Liver (tissue), 9 donors: ENCODE results near the gene SERPINA3. TPM values are rescaled to one million over a fixed set of nuclear protein-coding genes. Genes with fewer than 3 reads are reported as not detected.

Experiments used
- DNase-seq: peaks from one replicate; pipeline ENCODE4 v3.0.0-alpha.2; 2017; ENCODE audit warnings: low spot score
- H3K27ac ChIP-seq, 2 donors: one replicate each; pipeline ENCODE4 v1.7.0; 2013; ENCODE audit warnings: inconsistent platforms in 2 of 2, low read length in 2 of 2, control low read depth in 1 of 2, low read depth in 1 of 2, mild to moderate bottlenecking in 1 of 2
- H3K27me3 ChIP-seq, 4 donors: one replicate each; pipeline versions ENCODE4 v1.6.1 to v1.7.0; 2013; ENCODE audit warnings: low read length in 3 of 4, inconsistent platforms in 1 of 4, mild to moderate bottlenecking in 1 of 4, moderate library complexity in 1 of 4; ENCODE audit not compliant: control insufficient read depth in 4 of 4, insufficient read depth in 4 of 4
- H3K36me3 ChIP-seq, 4 donors: one replicate each; pipeline versions ENCODE4 v1.6.1 to v1.7.0; 2013; ENCODE audit warnings: low read length in 3 of 4, mild to moderate bottlenecking in 3 of 4, low read depth in 1 of 4, moderate library complexity in 1 of 4; ENCODE audit not compliant: control insufficient read depth in 4 of 4, insufficient read depth in 3 of 4
- H3K4me1 ChIP-seq, 4 donors: one replicate each; pipeline versions ENCODE4 v1.6.1 to v1.7.0; 2013; ENCODE audit warnings: low read length in 3 of 4, mild to moderate bottlenecking in 3 of 4, moderate library complexity in 1 of 4; ENCODE audit not compliant: control insufficient read depth in 4 of 4, insufficient read depth in 4 of 4
- H3K4me3 ChIP-seq, 3 donors: one replicate each; pipeline versions ENCODE4 v1.6.1 to v1.7.0; 2013; ENCODE audit warnings: low read length in 3 of 3, control low read depth in 1 of 3, low read depth in 1 of 3, mild to moderate bottlenecking in 1 of 3
- H3K9ac ChIP-seq, 2 donors: one replicate each; pipeline ENCODE4 v1.7.0; 2013; ENCODE audit warnings: low read length in 2 of 2, mild to moderate bottlenecking in 2 of 2, moderate library complexity in 2 of 2, control low read depth in 1 of 2, low read depth in 1 of 2
- H3K9me3 ChIP-seq, 4 donors: one replicate each; pipeline versions ENCODE4 v1.6.1 to v1.7.0; 2013; ENCODE audit warnings: low read length in 3 of 4; ENCODE audit not compliant: control insufficient read depth in 4 of 4
- EGR1 ChIP-seq, 2 donors: IDR thresholded peaks; 2 replicates each; pipeline ENCODE4 v1.6.1; 2016 to 2018; ENCODE audit warnings: antibody characterized with exemption in 2 of 2, low read depth in 2 of 2
- HNF4A ChIP-seq, 2 donors: conservative IDR thresholded peaks; 2 replicates each; pipeline ENCODE4 v1.6.1; 2016; ENCODE audit warnings: antibody characterized with exemption in 2 of 2, mild to moderate bottlenecking in 2 of 2
- HNF4G ChIP-seq: IDR thresholded peaks from 2 replicates; pipeline ENCODE4 v1.6.1; 2016; ENCODE audit warnings: antibody characterized with exemption
- NR2F2 ChIP-seq: IDR thresholded peaks from 2 replicates; pipeline ENCODE4 v1.6.1; 2016; ENCODE audit warnings: antibody characterized with exemption
- RAD21 ChIP-seq, 2 donors: IDR thresholded peaks; 2 replicates each; pipeline ENCODE4 v1.6.1; 2016; ENCODE audit warnings: antibody characterized with exemption in 2 of 2, mild to moderate bottlenecking in 2 of 2
- REST ChIP-seq: IDR thresholded peaks from 2 replicates; pipeline ENCODE4 v1.6.1; 2016; ENCODE audit warnings: antibody characterized with exemption, mild to moderate bottlenecking
- SP1 ChIP-seq: IDR thresholded peaks from 2 replicates; pipeline ENCODE4 v1.6.1; 2018; ENCODE audit warnings: antibody characterized with exemption, mild to moderate bottlenecking
- TAF1 ChIP-seq: conservative IDR thresholded peaks from 2 replicates; pipeline ENCODE4 v1.6.1; 2016; ENCODE audit warnings: antibody characterized with exemption, mild to moderate bottlenecking
- YY1 ChIP-seq: IDR thresholded peaks from 2 replicates; pipeline ENCODE4 v1.6.1; 2016; ENCODE audit warnings: antibody characterized with exemption, mild to moderate bottlenecking
- ZBTB33 ChIP-seq: IDR thresholded peaks from 2 replicates; pipeline ENCODE4 v1.6.1; 2016; ENCODE audit warnings: antibody characterized with exemption
- WGBS: extraction: QIAGEN DNeasy Blood & Tissue Kit; methylation state at CpG from one replicate; pipeline ENCODE4 v1.1.7; 2013; 5-methylcytosine and 5-hydroxymethylcytosine counted together
- polyA plus RNA-seq, 2 donors: library from polyadenylated mRNA; stranded (reverse) in 1 of 2; unstranded in 1 of 2; fragments of 200-250 nt in 1 of 2; fragments of >200 nt in 1 of 2; fragmentation: Nextera tagmentation in 1 of 2; extraction: Ambion mirVana in 1 of 2; gene quantifications; one replicate each; pipeline versions ENCODE4 v1.2.1 to v1.2.3, GENCODE V29; 2013 to 2015
- total RNA-seq, 2 donors: library from RNA; depleted of rRNA; stranded (reverse); fragments of >200 nt; gene quantifications; one replicate each; pipeline ENCODE4 v1.2.3, GENCODE V29; 2014
- TF ChIP-seq, protein P1 (sequence below): fragments of 150-350 bp; IDR thresholded peaks from 2 replicates; pipeline ENCODE4 v1.5.1; 2017; ENCODE audit warnings: improper control_type of control experiment, low read depth, low read length; ENCODE audit not compliant: missing input control
- TF ChIP-seq, protein P2 (sequence below): IDR thresholded peaks from 2 replicates; pipeline ENCODE4 v1.6.1; 2016; ENCODE audit warnings: antibody characterized with exemption
- donor health status: healthy.
- donor health status: healthy.
- donor health status: healthy.
- donor health status: healthy.
- donor health status: healthy.

The SERPINA3 gene
- total and polyA plus RNA-seq, 4 donors, result 2,087 to 17,984 (median 13,009) TPM

- WGBS, result 96% methylated on average over 7 of the region's 7 CpGs
Observed at GRCh38 chr14:94673071-94673470, 60.9 kb downstream of the SERPINA3 start.

More at GRCh38 chr14:94673071-94673470, 60.9 kb downstream of the SERPINA3 start:
- DNase-seq, result peak; percentile 27
- Histone ChIP-seq H3K4me3 (no peak overlapping the region), H3K9ac (no peak overlapping the region), H3K9me3 (no peaks in the 10 kb centered on the region), H3K36me3 (no peaks in the 10 kb centered on the region), H3K4me1 (peaks cover 0 to 13% (median 12%) of the 10 kb centered on the region in 4 donors), H3K27ac (no peak overlapping the region), H3K27me3 (no peaks in the 10 kb centered on the region)
- TF ChIP-seq YY1 (no peak), TAF1 (no peak), HNF4G (no peak), SP1 (no peak), RAD21 (IDR thresholded peaks at IDR 0.05) (no peak), NR2F2 (no peak), REST (no peak), EGR1 (IDR thresholded peaks at IDR 0.05; ENCODE audit: low read depth in 2 of 2) (no peak), HNF4A (conservative IDR thresholded peaks at IDR 0.05) (no peak), ZBTB33 (no peak)
- TF ChIP-seq, protein P1, sequence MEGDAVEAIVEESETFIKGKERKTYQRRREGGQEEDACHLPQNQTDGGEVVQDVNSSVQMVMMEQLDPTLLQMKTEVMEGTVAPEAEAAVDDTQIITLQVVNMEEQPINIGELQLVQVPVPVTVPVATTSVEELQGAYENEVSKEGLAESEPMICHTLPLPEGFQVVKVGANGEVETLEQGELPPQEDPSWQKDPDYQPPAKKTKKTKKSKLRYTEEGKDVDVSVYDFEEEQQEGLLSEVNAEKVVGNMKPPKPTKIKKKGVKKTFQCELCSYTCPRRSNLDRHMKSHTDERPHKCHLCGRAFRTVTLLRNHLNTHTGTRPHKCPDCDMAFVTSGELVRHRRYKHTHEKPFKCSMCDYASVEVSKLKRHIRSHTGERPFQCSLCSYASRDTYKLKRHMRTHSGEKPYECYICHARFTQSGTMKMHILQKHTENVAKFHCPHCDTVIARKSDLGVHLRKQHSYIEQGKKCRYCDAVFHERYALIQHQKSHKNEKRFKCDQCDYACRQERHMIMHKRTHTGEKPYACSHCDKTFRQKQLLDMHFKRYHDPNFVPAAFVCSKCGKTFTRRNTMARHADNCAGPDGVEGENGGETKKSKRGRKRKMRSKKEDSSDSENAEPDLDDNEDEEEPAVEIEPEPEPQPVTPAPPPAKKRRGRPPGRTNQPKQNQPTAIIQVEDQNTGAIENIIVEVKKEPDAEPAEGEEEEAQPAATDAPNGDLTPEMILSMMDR, result no peak
- TF ChIP-seq, protein P2, sequence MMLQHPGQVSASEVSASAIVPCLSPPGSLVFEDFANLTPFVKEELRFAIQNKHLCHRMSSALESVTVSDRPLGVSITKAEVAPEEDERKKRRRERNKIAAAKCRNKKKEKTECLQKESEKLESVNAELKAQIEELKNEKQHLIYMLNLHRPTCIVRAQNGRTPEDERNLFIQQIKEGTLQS, result no peak

Other genes with a start within 250 kb of the SERPINA3 start
- not detected for gene SERPINA2, start 245.7 kb upstream of the SERPINA3 start, total RNA-seq
- gene SERPINA2, start 245.7 kb upstream of the SERPINA3 start, polyA plus RNA-seq, result not detected
- over 10,000 TPM; 10,220 to 22,719 TPM for gene SERPINA1, start 223.8 kb upstream of the SERPINA3 start, total RNA-seq
- gene SERPINA1, start 223.8 kb upstream of the SERPINA3 start, polyA plus RNA-seq, result over 10,000 TPM; 28,447 to 47,972 TPM
- gene SERPINA11, start 159.6 kb upstream of the SERPINA3 start, total RNA-seq, result 10 to 100 TPM; 32.6 to 89.4 TPM
- gene SERPINA11, start 159.6 kb upstream of the SERPINA3 start, polyA plus RNA-seq, result 100 to 1,000 TPM; 145 to 283 TPM
- gene SERPINA9, start 136.2 kb upstream of the SERPINA3 start, total RNA-seq, result not detected
- gene SERPINA9, start 136.2 kb upstream of the SERPINA3 start, polyA plus RNA-seq, result not detected
- not detected for gene SERPINA12, start 102.9 kb upstream of the SERPINA3 start, total RNA-seq
- gene SERPINA12, start 102.9 kb upstream of the SERPINA3 start, polyA plus RNA-seq, result under 1 TPM in 1 of 2 donors, not detected in 1; 0.28 TPM
- gene SERPINA4, start 50.9 kb upstream of the SERPINA3 start, total RNA-seq, result 100 to 1,000 TPM in 1 of 2 donors, 10 to 100 TPM in 1; 50.5 to 150 TPM
- gene SERPINA4, start 50.9 kb upstream of the SERPINA3 start, polyA plus RNA-seq, result 10 to 100 TPM; 67.6 to 80.3 TPM
- gene SERPINA5, start 31.0 kb upstream of the SERPINA3 start, total RNA-seq, result 100 to 1,000 TPM in 1 of 2 donors, 10 to 100 TPM in 1; 45.7 to 250 TPM
- gene SERPINA5, start 31.0 kb upstream of the SERPINA3 start, polyA plus RNA-seq, result 100 to 1,000 TPM in 1 of 2 donors, 10 to 100 TPM in 1; 37.0 to 122 TPM
- not detected for gene GSC, start 157.7 kb downstream of the SERPINA3 start, total RNA-seq
- gene GSC, start 157.7 kb downstream of the SERPINA3 start, polyA plus RNA-seq, result not detected